Testis (tissue), 2 donors: ENCODE data around the gene KCNA1.

Experiments
- POLR2A ChIP-seq: fragments of 450-650 bp; IDR thresholded peaks from one replicate; pipeline ENCODE4 v1.6.1; 2017; ENCODE audit warnings: antibody characterized with exemption, mild to moderate bottlenecking, moderate library complexity
- TF ChIP-seq, protein P1 (sequence below), 3 experiments: fragments of 450-650 bp in 2 of 3; fragments of 200-600 bp in 1 of 3; sonication (generic) in 1 of 3; IDR thresholded peaks; one replicate each; pipeline ENCODE4 v1.5.1; 2016 to 2019; ENCODE audit warnings: antibody characterized with exemption in 3 of 3, mild to moderate bottlenecking in 2 of 3, moderate library complexity in 1 of 3

- TF ChIP-seq, protein P1, sequence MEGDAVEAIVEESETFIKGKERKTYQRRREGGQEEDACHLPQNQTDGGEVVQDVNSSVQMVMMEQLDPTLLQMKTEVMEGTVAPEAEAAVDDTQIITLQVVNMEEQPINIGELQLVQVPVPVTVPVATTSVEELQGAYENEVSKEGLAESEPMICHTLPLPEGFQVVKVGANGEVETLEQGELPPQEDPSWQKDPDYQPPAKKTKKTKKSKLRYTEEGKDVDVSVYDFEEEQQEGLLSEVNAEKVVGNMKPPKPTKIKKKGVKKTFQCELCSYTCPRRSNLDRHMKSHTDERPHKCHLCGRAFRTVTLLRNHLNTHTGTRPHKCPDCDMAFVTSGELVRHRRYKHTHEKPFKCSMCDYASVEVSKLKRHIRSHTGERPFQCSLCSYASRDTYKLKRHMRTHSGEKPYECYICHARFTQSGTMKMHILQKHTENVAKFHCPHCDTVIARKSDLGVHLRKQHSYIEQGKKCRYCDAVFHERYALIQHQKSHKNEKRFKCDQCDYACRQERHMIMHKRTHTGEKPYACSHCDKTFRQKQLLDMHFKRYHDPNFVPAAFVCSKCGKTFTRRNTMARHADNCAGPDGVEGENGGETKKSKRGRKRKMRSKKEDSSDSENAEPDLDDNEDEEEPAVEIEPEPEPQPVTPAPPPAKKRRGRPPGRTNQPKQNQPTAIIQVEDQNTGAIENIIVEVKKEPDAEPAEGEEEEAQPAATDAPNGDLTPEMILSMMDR (IDR thresholded peaks at IDR 0.05): no peak
- no peak for TF ChIP-seq POLR2A
Observed at GRCh38 chr12:4954621-4955354, 45.1 kb downstream of the KCNA1 start.
